GM21825 (cell line): ENCODE results near the gene OTUD7B.

Experiments used
- ATAC-seq: cut with Tn5 transposase; IDR thresholded peaks from one replicate; pipeline ENCODE4 v1.9.1; 2021; ENCODE audit warnings: mild to moderate bottlenecking, moderate library complexity; ENCODE audit not compliant: unreplicated experiment

OTUD7B gene

DNA sequence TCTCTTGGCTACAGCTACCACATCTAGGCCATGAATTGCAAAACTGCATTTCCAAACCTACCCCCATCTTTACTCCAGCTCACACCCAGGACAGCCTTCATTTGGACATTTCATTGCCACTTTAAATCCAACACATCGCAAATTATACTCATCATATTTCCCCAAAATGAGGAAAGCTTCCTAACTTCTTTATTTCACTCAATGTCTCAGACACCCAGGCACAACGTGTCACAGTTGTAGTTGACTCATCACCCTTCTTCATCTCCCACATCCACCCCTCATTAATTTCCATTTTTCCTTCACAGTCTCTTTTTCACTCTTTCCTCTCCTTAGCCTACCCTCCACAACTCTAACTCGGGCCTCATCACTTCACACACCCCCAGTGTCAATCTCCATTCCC, 6.7 kb downstream of the OTUD7B start:
- ATAC-seq = no peak

- no peak for ATAC-seq
Measured at GRCh38 chr1:150002217-150002616, 8.3 kb downstream of the OTUD7B start.

GRCh38 chr1:150001415-150001814, 9.1 kb downstream of the OTUD7B start:
- ATAC-seq = no peak

DNA sequence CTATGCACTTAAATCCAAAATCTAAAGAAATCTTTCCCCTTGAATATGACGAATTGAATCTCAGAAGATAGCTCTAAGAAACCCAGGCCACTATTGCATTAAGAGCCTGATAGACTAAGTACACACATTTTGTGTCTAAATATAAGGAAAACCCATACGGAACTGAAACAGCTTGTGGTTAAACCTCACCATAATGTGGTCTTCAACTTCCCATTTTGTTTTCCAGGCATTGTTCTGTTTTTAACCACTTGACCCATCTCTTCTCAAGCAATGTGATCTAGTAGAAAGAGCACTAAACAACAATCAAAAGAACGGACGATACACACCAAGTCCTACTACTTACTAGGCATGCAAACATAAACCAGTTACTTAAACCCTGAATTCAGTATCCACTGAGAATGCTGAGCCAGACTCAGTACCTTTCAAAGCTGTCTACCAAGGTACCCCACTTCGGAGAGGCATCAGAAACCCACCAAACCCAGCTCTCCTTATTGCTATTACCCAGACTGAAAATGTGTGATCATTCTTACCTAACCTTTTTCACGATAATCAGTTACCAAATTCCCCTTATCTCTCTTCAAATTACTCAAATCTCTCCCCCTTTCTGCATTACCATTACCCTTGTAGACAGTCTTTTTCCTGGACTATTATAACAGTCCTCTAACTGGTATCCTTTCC, 12.8 kb downstream of the OTUD7B start:
- ATAC-seq = peak; percentile 68

DNA sequence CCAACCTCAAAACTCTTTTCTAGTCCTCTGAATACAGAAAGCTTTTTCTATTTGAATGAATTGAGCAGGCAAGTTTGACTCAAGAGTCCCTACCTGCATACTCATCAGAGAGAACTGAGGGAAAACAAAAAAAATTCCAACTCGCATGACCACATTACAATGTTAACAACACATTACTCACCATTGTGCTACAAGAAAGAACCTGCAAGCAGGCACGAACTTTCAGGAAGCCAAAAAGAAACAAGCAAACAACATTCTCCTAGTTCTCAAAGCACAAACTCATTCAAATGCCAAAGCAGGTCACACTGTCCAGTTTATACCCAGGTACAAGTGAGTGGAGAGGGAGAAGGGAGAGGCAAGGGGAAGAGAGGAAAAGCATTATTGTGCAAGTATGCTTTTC, 14.6 kb downstream of the OTUD7B start:
- no peak for ATAC-seq

GRCh38 chr1:149993764-149994163, 16.8 kb downstream of the OTUD7B start:
- ATAC-seq = no peak

DNA sequence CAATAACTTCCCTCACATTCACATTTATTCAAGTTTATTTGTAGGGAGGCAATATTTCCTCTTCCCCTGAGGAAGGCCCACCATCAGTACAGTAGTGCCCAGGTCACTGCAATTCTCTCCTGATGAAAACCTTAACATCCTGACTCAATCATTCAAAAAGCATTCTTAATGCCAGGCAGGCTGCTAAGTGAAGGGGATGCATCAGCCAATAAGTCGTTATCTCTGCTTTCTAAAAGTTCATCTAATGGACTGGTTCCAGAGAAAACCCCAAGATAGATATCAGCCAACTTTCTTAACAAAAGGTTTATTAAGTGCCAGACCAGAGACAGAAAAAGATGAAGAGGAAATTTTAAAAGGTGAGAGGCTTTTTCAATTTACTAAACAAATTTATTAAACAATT, 17.3 kb downstream of the OTUD7B start:
- ATAC-seq = no peak

DNA sequence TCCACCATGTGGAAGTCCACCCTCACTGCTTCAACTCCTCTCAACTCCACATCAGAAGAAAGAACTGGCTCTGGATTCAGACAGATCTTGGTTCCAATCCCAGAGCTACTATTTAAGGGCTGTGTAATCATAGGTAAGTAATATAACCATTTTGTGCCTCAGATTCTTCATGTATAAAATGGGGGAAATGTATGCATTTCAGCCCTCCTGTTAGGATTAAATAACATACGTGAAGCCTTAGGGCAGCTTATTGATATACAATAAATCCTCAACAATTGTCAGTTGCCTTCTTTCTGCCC, 23.3 kb downstream of the OTUD7B start:
- no peak for ATAC-seq

DNA sequence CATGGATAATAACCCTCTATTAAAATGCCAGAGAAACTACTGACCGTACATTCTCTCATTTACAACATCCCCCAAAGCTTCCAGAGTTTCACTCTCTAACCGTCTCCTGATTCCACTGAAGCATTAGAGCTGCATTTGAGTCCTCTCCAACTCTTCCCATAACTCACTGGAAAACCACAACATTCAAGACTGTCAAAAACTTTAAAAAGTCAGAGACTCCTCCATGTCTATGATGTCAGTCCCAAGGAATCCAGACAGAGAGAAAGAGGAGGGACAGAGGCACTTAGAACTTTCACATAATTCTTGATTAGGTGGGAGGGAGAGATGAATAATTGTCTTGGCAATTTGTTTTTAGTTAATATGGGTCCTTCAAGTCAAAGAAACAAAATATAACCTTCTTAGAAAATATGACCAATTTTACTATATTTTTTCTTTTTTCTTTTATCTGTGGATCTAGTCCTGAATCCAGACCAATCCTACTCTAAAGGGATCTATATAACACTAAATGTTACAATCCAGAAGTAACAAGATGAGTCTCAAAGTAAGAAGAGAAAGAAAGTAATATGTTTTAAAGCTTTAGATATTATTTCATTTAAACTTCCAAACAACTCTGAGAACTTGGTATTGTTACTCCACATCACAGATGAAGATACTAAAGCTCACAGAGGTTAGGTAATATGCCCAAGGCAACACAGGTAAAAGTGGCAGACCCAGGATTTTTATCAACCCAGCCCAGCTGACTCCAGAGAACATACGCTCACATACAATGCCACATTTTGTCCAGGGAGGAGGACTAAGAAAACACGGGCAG, 23.8 kb downstream of the OTUD7B start:
- ATAC-seq = no peak

GRCh38 chr1:149979972-149980540, 30.5 kb downstream of the OTUD7B start:
- ATAC-seq = no peak

GRCh38 chr1:149979245-149979971, 31.1 kb downstream of the OTUD7B start:
- ATAC-seq = no peak

- ATAC-seq = no peak
Measured at GRCh38 chr1:149978547-149979023, 31.9 kb downstream of the OTUD7B start.

DNA sequence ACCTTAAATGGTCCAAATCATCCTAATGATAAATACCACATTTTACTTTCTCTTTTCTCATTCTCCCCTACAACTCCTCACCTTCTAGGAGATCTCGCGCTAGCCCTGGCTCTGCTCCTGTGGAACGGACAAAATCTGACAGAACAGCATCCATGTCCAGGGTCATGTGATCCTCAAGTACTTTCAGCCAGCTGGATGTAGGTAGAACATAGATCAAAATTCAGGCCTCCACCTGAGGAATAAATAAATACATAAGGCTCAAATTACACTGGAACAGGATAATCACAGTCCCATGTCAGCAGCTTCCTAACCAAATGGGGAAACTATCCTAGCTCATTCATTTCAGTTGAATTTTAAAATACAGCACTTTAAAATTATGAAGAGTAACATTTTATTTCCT, 33.2 kb downstream of the OTUD7B start:
- no peak for ATAC-seq

DNA sequence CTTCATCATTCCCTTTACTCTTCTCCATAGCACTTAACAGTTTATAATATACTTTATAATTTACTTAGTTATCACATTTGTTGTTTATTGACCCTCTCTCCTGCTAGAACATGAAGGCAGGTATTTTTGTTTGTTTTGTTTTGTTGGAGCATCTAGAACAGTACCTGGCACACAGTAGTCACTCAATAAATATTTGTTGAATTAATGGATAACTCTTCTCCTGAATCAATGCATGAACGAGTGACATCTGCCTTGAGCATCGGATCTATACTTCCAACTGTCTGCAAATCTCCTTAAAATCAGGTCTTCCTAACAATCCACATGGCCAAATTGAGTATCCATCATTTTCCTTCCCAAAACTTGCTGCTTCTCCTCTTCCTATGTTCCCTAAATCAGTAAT, 38.0 kb downstream of the OTUD7B start:
- no peak for ATAC-seq

- no peak for ATAC-seq
Measured at GRCh38 chr1:149967646-149968045, 42.9 kb downstream of the OTUD7B start.

DNA sequence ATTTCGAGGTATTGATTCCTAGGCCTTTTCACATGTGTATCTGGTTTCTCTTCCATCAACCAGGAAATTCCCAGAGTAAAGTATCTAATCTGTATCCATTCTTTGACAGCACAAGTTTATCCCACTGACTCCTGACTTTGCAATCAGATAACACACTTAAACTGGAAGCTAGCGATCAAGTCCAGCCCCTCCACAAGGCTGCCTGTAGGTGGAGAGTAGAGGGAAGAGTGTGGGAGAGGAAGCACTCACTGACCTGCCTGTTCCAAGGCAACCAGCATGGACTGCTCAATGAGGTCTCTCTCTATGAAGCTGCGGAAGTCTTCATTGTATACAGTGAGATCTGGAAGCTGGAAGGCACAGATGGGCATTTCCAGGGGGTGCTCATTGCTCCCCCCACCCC, 43.5 kb downstream of the OTUD7B start:
- no peak for ATAC-seq

DNA sequence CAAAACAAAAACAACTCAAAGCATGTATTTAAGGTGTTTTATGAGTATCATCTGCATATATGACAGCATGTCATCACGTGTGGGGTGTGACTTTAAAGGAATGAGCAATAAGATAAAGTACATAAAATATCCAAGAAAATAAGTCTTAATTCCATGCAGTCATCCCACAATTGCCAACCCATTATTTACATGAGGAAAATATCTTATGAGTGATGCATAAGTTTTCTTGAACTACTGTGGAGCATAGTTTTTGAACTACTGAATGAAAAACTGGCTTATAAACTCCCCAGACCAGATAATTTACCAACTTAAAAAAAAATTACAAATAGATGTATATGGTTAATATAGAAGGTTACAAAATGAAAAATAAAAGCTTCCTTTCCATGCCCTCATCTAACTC, 44.1 kb downstream of the OTUD7B start:
- ATAC-seq = no peak

- ATAC-seq = no peak
Measured at GRCh38 chr1:149965440-149965839, 45.1 kb downstream of the OTUD7B start.

DNA sequence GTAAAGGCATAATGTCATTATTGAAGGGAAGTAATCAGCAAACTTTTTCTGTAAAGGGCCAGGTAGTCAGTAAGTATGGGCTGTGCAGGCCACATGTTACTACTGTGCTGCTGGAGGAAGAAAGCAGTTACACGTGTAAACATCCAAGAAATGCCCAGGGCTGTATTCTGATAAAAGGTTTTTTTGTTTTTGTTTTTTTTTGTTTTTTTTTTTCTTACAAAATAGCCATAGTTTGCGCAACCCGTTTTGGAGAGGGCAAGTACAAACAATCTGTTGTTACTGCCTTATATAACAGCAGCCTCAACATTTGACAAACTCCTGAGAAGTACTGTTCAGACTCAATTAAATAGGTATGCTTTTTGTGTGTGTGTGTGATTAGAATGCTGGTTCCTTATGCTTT, 47.2 kb downstream of the OTUD7B start:
- no peak for ATAC-seq

- ATAC-seq = no peak
Measured at GRCh38 chr1:149962736-149963135, 47.8 kb downstream of the OTUD7B start.

DNA sequence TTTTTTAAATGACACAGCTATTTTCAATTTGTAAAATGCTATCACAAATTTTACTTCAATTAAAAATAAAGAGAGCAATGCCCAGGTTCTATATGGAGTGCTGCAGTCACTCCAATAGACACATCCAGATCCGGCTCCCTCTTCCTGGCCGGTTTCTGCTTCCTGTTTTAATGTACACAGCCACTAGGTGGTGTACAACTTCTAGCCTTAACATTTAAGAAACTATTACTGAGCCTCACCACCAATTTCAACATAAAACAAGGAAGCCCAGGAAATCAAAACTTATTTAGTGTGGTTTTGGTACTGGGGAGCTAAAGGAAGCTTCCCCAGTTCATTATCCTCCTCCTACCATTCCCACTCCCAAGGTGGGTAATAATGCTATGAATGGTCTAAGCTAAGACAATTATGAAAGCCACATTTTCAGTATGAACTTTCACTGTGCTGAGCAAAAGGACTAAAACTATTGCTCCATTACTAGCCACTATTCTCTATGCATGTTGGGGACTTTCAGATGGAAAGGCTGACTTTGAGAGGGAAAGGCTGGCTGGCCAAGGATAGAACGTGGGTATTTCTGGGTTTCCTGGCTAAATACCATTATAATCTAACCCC, 48.4 kb downstream of the OTUD7B start:
- no peak for ATAC-seq
